Gastrocnemius medialis (tissue), 4 donors: ENCODE data around the gene NME3.

Source experiments
- POLR2A ChIP-seq, 2 donors: fragments of 450-650 bp; IDR thresholded peaks; one replicate each; pipeline ENCODE4 v1.6.1; 2017; ENCODE audit warnings: antibody characterized with exemption in 2 of 2, mild to moderate bottlenecking in 2 of 2, moderate library complexity in 2 of 2
- TF ChIP-seq, protein P1 (sequence below), 5 experiments: fragments of 450-650 bp in 3 of 5; fragments of 200-600 bp in 2 of 5; sonication (generic) in 2 of 5; IDR thresholded peaks in 4 of 5; conservative IDR thresholded peaks in 1 of 5; 1 replicate in 4 of 5; 2 replicates in 1 of 5; pipeline ENCODE4 v1.5.1; 2016 to 2019; ENCODE audit warnings: antibody characterized with exemption in 5 of 5, mild to moderate bottlenecking in 3 of 5, moderate library complexity in 3 of 5

DNA sequence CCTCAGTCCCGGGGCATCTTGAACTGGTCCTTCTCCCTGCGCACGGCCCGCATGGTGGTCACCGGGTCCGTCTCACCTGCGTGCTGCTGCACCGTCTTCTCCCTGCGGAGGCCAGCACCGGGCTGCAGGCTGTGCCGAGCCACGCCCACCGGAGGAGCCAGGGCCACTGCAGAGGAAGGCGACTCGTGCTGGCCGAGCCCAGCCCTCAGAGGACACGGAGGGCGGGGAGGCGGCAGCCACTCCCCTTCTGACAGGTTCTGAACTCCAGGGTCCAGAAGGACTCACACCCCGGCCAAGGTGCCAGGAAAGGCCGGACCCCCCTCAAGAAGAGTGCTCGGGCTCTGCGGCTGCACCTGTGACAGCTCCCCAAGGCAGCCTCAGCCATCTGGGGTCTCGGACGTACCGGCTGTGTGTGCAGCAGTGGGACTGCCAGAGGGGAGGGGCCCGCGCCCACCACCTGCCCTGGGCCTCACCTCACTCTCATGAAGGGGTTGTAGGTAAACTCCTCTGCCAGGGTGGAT, 38.0 kb upstream of the NME3 start:
- TF ChIP-seq, protein P1, sequence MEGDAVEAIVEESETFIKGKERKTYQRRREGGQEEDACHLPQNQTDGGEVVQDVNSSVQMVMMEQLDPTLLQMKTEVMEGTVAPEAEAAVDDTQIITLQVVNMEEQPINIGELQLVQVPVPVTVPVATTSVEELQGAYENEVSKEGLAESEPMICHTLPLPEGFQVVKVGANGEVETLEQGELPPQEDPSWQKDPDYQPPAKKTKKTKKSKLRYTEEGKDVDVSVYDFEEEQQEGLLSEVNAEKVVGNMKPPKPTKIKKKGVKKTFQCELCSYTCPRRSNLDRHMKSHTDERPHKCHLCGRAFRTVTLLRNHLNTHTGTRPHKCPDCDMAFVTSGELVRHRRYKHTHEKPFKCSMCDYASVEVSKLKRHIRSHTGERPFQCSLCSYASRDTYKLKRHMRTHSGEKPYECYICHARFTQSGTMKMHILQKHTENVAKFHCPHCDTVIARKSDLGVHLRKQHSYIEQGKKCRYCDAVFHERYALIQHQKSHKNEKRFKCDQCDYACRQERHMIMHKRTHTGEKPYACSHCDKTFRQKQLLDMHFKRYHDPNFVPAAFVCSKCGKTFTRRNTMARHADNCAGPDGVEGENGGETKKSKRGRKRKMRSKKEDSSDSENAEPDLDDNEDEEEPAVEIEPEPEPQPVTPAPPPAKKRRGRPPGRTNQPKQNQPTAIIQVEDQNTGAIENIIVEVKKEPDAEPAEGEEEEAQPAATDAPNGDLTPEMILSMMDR (IDR thresholded peaks at IDR 0.05 in 4 of 5, conservative IDR thresholded peaks at IDR 0.05 in 1 of 5), result no peak
- TF ChIP-seq POLR2A (IDR thresholded peaks at IDR 0.05), result no peak
